GM23338 (cell line): Measurements from ENCODE around the gene ADCY1. TPM values are rescaled to one million over a fixed set of nuclear protein-coding genes. Genes with fewer than 3 reads are reported as not detected.

Experiments used
- ATAC-seq: fragments of 200-7000 bp; cut with Tn5 transposase; 3 replicates; pipeline ENCODE4 v1.9.1; 2020
- DNase-seq: peaks from one replicate; pipeline ENCODE4 v3.0.0-alpha.2; 2015; ENCODE audit warnings: low spot score
- H2AFZ ChIP-seq: fragments of 200-600 bp; sonication (generic); 2 replicates; pipeline ENCODE4 v1.8.0; 2016; ENCODE audit warnings: antibody characterized with exemption, mild to moderate bottlenecking, moderate library complexity
- H3F3A ChIP-seq: fragments of 200-600 bp; sonication (generic); replicated peaks from 2 replicates; pipeline ENCODE4 v1.8.0; 2017; ENCODE audit warnings: antibody characterized with exemption, mixed run types, low read depth
- H3K27ac ChIP-seq: fragments of 200-600 bp; sonication (generic); 2 replicates; pipeline ENCODE4 v1.6.1; 2016; ENCODE audit warnings: low read depth
- H3K27me3 ChIP-seq: fragments of 200-600 bp; sonication (generic); 2 replicates; pipeline ENCODE4 v1.8.0; 2016; ENCODE audit warnings: mild to moderate bottlenecking, mixed run types, moderate library complexity; ENCODE audit not compliant: insufficient read depth
- H3K36me3 ChIP-seq: fragments of 200-600 bp; sonication (generic); 2 replicates; pipeline ENCODE4 v1.8.0; 2016; ENCODE audit warnings: mild to moderate bottlenecking; ENCODE audit not compliant: insufficient read depth
- H3K4me1 ChIP-seq: fragments of 200-600 bp; sonication (generic); 2 replicates; pipeline ENCODE4 v1.8.0; 2016; ENCODE audit warnings: mild to moderate bottlenecking, moderate library complexity; ENCODE audit not compliant: insufficient read depth
- H3K4me2 ChIP-seq: fragments of 200-600 bp; sonication (generic); 2 replicates; pipeline ENCODE4 v1.7.1; 2017; ENCODE audit warnings: mixed run types
- H3K4me3 ChIP-seq: fragments of 200-600 bp; sonication (generic); 2 replicates; pipeline ENCODE4 v1.6.1; 2016; ENCODE audit warnings: mixed run types
- H3K79me2 ChIP-seq: fragments of 200-600 bp; sonication (generic); replicated peaks from 2 replicates; pipeline ENCODE4 v1.8.0; 2017; ENCODE audit warnings: mild to moderate bottlenecking; ENCODE audit not compliant: insufficient read depth
- H3K9me2 ChIP-seq: fragments of 200-600 bp; sonication (generic); 2 replicates; pipeline ENCODE4 v1.8.0; 2017; ENCODE audit not compliant: insufficient read depth
- H4K20me1 ChIP-seq: fragments of 200-600 bp; sonication (generic); replicated peaks from 2 replicates; pipeline ENCODE4 v1.8.0; 2017; ENCODE audit warnings: mild to moderate bottlenecking; ENCODE audit not compliant: insufficient read depth
- H3K27ac Mint-ChIP-seq: 2 replicates; pipeline ENCODE4 v1.8.0; 2020; ENCODE audit warnings: inconsistent platforms, mild to moderate bottlenecking, moderate library complexity, mixed read lengths
- H3K27me3 Mint-ChIP-seq: 3 replicates; pipeline ENCODE4 v1.8.0; 2022; ENCODE audit warnings: low read depth, mild to moderate bottlenecking, moderate library complexity, mixed read lengths, inconsistent platforms; ENCODE audit not compliant: insufficient read depth, poor library complexity
- H3K36me3 Mint-ChIP-seq: 3 replicates; pipeline ENCODE4 v1.8.0; 2021; ENCODE audit warnings: low read depth, mild to moderate bottlenecking, inconsistent platforms, moderate library complexity, mixed read lengths
- H3K4me1 Mint-ChIP-seq: 3 replicates; pipeline ENCODE4 v1.8.0; 2020; ENCODE audit warnings: mild to moderate bottlenecking, inconsistent platforms, mixed read lengths
- H3K4me3 Mint-ChIP-seq: 3 replicates; pipeline ENCODE4 v1.8.0; 2021; ENCODE audit warnings: moderate library complexity, mild to moderate bottlenecking, inconsistent platforms, mixed read lengths
- H3K9me3 Mint-ChIP-seq: 3 replicates; pipeline ENCODE4 v1.8.0; 2020; ENCODE audit warnings: moderate library complexity, mild to moderate bottlenecking, inconsistent platforms, mixed read lengths
- EZH2phosphoT487 ChIP-seq: fragments of 200-600 bp; sonication (generic); IDR thresholded peaks from one replicate; pipeline ENCODE4 v1.8.1; 2018; ENCODE audit warnings: antibody characterized with exemption; ENCODE audit not compliant: unreplicated experiment
- JUNB ChIP-seq: IDR thresholded peaks from one replicate; pipeline ENCODE4 v1.6.1; 2016; ENCODE audit warnings: antibody characterized with exemption; ENCODE audit not compliant: unreplicated experiment
- NANOG ChIP-seq: IDR thresholded peaks from 2 replicates; pipeline ENCODE4 v1.6.1; 2016; ENCODE audit warnings: antibody characterized with exemption, borderline replicate concordance
- REST ChIP-seq: IDR thresholded peaks from one replicate; pipeline ENCODE4 v1.6.1; 2018; ENCODE audit warnings: antibody characterized with exemption; ENCODE audit not compliant: unreplicated experiment
- STAT1 ChIP-seq: IDR thresholded peaks from one replicate; pipeline ENCODE4 v1.6.1; 2016; ENCODE audit warnings: antibody characterized with exemption; ENCODE audit not compliant: unreplicated experiment
- ZNF331 ChIP-seq: fragments of 250-450 bp; sonication (Bioruptor Pico); IDR thresholded peaks from 2 replicates; pipeline ENCODE4 v1.5.0; 2020; ENCODE audit warnings: low read depth, mild to moderate bottlenecking, moderate library complexity
- ZNF462 ChIP-seq: fragments of 250-450 bp; sonication (Bioruptor Pico); IDR thresholded peaks from 2 replicates; pipeline ENCODE4 v1.5.0; 2020; ENCODE audit warnings: mild to moderate bottlenecking, moderate library complexity
- polyA plus RNA-seq: library from polyadenylated mRNA; unstranded; fragments of >200 nt; fragmentation: Nextera tagmentation; extraction: Ambion mirVana; gene quantifications from 2 replicates; pipeline ENCODE4 v1.2.1, GENCODE V29; 2016
- total RNA-seq: library from RNA; depleted of rRNA; stranded (reverse); fragments of >200 nt; shearing (Covaris generic); gene quantifications from 2 replicates; pipeline ENCODE4 v1.2.3, GENCODE V29; 2014

Gene ADCY1
- total and polyA plus RNA-seq, 2 experiments from 2014 or later, result 2.3 to 18.7 TPM

- TF ChIP-seq ZNF462 (CRISPR knock-in tag) (no peak), EZH2phosphoT487 (no peak)
Measured at GRCh38 chr7:45564485-45564884, 9.7 kb upstream of the ADCY1 start (continued).

GRCh38 chr7:45564886-45565455 lies 9.2 kb upstream of the ADCY1 start:
- Mint-ChIP-seq H3K9me3 (peaks cover 5% of the 10 kb centered on the region), H3K4me1 (peaks cover 51% of the 10 kb centered on the region), H3K27ac (no peak overlapping the region), H3K36me3 (peaks cover 3% of the 10 kb centered on the region), H3K4me3 (no peak overlapping the region), H3K27me3 (peaks cover 11% of the 10 kb centered on the region)
- Histone ChIP-seq H3K4me1 (peaks cover 43% of the 10 kb centered on the region), H3F3A (0 out of 2 replicates have a peak, but pooled peaks cover 1% of the 10 kb centered on the region), H3K27me3 (no peaks in the 10 kb centered on the region), H4K20me1 (no peaks in the 10 kb centered on the region), H3K9me2 (no peaks in the 10 kb centered on the region), H2AFZ (peak overlapping the region; percentile 83; the same call in 1 of the 2 replicates), H3K4me3 (no peak overlapping the region), H3K27ac (no peak overlapping the region), H3K4me2 (0 out of 2 replicates have a peak overlapping the region, but pooled peaks have one; percentile 66), H3K36me3 (no peaks in the 10 kb centered on the region), H3K79me2 (no peaks in the 10 kb centered on the region)
- no peak for ATAC-seq
- no peak for DNase-seq
- TF ChIP-seq ZNF331 (CRISPR knock-in tag) (no peak), NANOG (no peak), STAT1 (no peak), REST (no peak), JUNB (no peak)
